MM.1S (cell line): ENCODE data around the gene ZBTB42.

ENCODE experiments used
- DNase-seq: peaks from one replicate; pipeline ENCODE4 v3.0.0-alpha.2; 2015
- H2AFZ ChIP-seq: fragments of 300-600 bp; sonication (generic); 2 replicates; pipeline ENCODE4 v1.6.0; 2016; ENCODE audit warnings: antibody characterized with exemption, low read length
- H3F3A ChIP-seq: fragments of 300-600 bp; sonication (generic); 2 replicates; pipeline ENCODE4 v1.6.1; 2016; ENCODE audit warnings: mild to moderate bottlenecking, antibody characterized with exemption, low read length, moderate library complexity, mixed read lengths; ENCODE audit not compliant: insufficient read depth
- H3K27ac ChIP-seq: fragments of 300-600 bp; sonication (generic); 2 replicates; pipeline ENCODE4 v1.5.1; 2016; ENCODE audit warnings: mild to moderate bottlenecking, low read length
- H3K27me3 ChIP-seq: fragments of 300-600 bp; sonication (generic); replicated peaks from 2 replicates; pipeline ENCODE4 v1.6.0; 2016; ENCODE audit warnings: low read length; ENCODE audit not compliant: insufficient read depth
- H3K36me3 ChIP-seq: fragments of 300-600 bp; sonication (generic); replicated peaks from 2 replicates; pipeline ENCODE4 v1.6.1; 2016; ENCODE audit warnings: mild to moderate bottlenecking, low read length, mixed read lengths; ENCODE audit not compliant: insufficient read depth
- H3K4me1 ChIP-seq: fragments of 300-600 bp; sonication (generic); 2 replicates; pipeline ENCODE4 v1.6.1; 2016; ENCODE audit warnings: low read length, mixed read lengths
- H3K4me2 ChIP-seq: fragments of 300-600 bp; sonication (generic); 2 replicates; pipeline ENCODE4 v1.6.0; 2016; ENCODE audit warnings: low read depth, low read length
- H3K4me3 ChIP-seq: fragments of 300-600 bp; sonication (generic); 2 replicates; pipeline ENCODE4 v1.5.1; 2016; ENCODE audit warnings: low read length, mixed read lengths
- H3K79me2 ChIP-seq: fragments of 300-600 bp; sonication (generic); 2 replicates; pipeline ENCODE4 v1.6.1; 2016; ENCODE audit warnings: mixed run types, low read length, mixed read lengths
- H3K9ac ChIP-seq: fragments of 300-600 bp; sonication (generic); 2 replicates; pipeline ENCODE4 v1.6.1; 2016; ENCODE audit warnings: low read length, mixed read lengths
- H3K9me2 ChIP-seq: fragments of 300-600 bp; sonication (generic); replicated peaks from 2 replicates; pipeline ENCODE4 v1.6.1; 2016; ENCODE audit warnings: mild to moderate bottlenecking, low read length, mixed read lengths; ENCODE audit not compliant: insufficient read depth
- H3K9me3 ChIP-seq: fragments of 300-600 bp; sonication (generic); replicated peaks from 2 replicates; pipeline ENCODE4 v1.6.1; 2016; ENCODE audit warnings: mild to moderate bottlenecking, low read length, mixed read lengths; ENCODE audit not compliant: insufficient read depth
- H4K20me1 ChIP-seq: fragments of 300-600 bp; sonication (generic); 2 replicates; pipeline ENCODE4 v1.6.1; 2016; ENCODE audit warnings: mild to moderate bottlenecking, low read length, moderate library complexity, mixed read lengths; ENCODE audit not compliant: insufficient read depth
- EZH2 ChIP-seq: fragments of 300-600 bp; sonication (generic); optimal IDR thresholded peaks from 2 replicates; pipeline ENCODE3; 2017; ENCODE audit warnings: low read depth, mild to moderate bottlenecking, antibody characterized with exemption, low read length, mixed read lengths
- EZH2phosphoT487 ChIP-seq: fragments of 300-600 bp; sonication (generic); IDR thresholded peaks from 2 replicates; pipeline ENCODE4 v1.6.1; 2018; ENCODE audit warnings: antibody characterized with exemption, low read length
- TF ChIP-seq, protein P1 (sequence below): fragments of 300-600 bp; sonication (generic); IDR thresholded peaks from 2 replicates; pipeline ENCODE4 v1.5.1; 2016; ENCODE audit warnings: antibody characterized with exemption, low read length, mixed read lengths

The ZBTB42 gene

DNA sequence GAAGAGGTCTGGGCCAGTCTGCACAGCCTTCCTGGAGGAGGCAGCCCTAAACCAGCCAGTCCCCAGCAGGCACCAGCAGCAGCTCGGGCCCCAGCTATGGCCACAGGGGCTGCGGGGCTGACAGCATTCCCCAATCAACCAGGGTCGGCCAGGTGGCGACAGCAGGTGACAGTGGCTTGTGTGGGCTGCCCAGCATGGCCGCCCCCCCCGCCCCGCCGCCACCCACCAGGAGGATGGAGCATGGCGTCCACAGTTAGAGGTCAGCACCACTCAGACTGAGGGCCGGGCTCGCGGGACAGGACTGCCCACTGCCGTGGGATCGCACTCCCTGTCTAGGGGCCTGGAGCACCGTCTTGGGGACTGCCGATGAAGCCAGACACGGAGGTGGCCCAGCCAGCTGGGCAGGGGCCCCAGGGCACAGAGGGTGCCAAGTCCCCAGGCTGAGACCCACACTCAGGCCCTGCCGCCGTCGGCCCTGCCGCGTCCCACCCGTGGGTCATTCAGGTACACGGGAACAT is 20.3 kb upstream of the ZBTB42 start:
- no peak overlapping the region for H3K9ac ChIP-seq
- TF ChIP-seq EZH2 (no peak), EZH2phosphoT487 (no peak)
- TF ChIP-seq, protein P1, sequence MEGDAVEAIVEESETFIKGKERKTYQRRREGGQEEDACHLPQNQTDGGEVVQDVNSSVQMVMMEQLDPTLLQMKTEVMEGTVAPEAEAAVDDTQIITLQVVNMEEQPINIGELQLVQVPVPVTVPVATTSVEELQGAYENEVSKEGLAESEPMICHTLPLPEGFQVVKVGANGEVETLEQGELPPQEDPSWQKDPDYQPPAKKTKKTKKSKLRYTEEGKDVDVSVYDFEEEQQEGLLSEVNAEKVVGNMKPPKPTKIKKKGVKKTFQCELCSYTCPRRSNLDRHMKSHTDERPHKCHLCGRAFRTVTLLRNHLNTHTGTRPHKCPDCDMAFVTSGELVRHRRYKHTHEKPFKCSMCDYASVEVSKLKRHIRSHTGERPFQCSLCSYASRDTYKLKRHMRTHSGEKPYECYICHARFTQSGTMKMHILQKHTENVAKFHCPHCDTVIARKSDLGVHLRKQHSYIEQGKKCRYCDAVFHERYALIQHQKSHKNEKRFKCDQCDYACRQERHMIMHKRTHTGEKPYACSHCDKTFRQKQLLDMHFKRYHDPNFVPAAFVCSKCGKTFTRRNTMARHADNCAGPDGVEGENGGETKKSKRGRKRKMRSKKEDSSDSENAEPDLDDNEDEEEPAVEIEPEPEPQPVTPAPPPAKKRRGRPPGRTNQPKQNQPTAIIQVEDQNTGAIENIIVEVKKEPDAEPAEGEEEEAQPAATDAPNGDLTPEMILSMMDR, result no peak
- H3K9me2 ChIP-seq, result no peaks in the 10 kb centered on the region
- no peak for DNase-seq
- H3K27ac ChIP-seq, result no peak overlapping the region
- H3K4me1 ChIP-seq, result no peaks in the 10 kb centered on the region
- H2AFZ ChIP-seq, result no peak overlapping the region
- no peaks in the 10 kb centered on the region for H3K27me3 ChIP-seq
- H3K36me3 ChIP-seq, result no peaks in the 10 kb centered on the region
- H3F3A ChIP-seq, result no peaks in the 10 kb centered on the region
- no peaks in the 10 kb centered on the region for H3K79me2 ChIP-seq
- no peak overlapping the region for H3K4me3 ChIP-seq
- H3K9me3 ChIP-seq, result no peaks in the 10 kb centered on the region
- H4K20me1 ChIP-seq, result no peaks in the 10 kb centered on the region
- H3K4me2 ChIP-seq, result no peak overlapping the region

DNA sequence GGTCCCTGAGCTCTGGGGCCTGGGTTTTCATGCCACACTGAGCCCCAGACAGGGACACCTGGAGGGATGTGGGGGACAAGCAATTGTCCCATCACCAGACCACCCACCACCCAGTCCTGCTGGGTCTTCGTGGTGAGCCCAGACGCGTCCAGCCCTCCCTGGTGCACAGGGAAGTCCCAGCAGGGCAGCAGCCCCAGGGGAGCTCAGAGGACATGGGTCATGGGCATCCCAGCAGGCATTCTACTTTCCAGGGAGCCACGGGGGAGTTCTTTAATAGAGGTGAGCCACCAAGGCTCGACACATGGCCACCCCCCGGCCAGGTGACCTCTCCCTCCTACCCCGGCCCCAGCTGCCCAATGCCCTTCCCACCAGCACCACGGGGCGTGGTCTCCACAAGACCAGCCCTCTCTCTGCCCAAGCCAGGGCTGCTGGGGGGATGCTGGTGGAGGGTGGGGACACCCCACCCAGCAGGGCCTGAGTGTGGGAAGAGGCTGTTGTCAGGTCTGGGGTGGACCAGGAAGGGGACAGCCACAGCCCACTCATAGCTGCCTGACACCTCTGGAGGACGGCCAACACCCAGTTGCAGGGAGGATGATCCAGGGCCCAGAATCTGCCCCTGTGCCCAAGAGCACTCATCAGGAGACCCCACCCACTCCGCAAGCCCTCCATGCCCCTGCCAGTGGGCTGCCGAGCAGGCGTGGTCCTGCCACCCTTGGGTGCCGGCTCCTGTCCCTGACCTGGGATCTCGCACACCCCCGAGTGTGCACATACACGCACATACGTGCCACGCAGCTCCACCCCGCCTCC is 19.4 kb upstream of the ZBTB42 start:
- Histone ChIP-seq H3K79me2 (no peaks in the 10 kb centered on the region), H3F3A (no peaks in the 10 kb centered on the region), H3K4me1 (no peaks in the 10 kb centered on the region), H3K9me2 (no peaks in the 10 kb centered on the region), H4K20me1 (no peaks in the 10 kb centered on the region), H2AFZ (no peak overlapping the region), H3K36me3 (no peaks in the 10 kb centered on the region), H3K27me3 (no peaks in the 10 kb centered on the region), H3K27ac (no peak overlapping the region), H3K4me2 (no peak overlapping the region), H3K4me3 (no peak overlapping the region), H3K9ac (no peak overlapping the region), H3K9me3 (no peaks in the 10 kb centered on the region)
- no peak for DNase-seq
- no peak for TF ChIP-seq EZH2phosphoT487
- TF ChIP-seq, protein P1, result no peak
- TF ChIP-seq EZH2, result no peak

GRCh38 chr14:104782086-104782807 is 18.7 kb upstream of the ZBTB42 start:
- H3K27ac ChIP-seq, result no peak overlapping the region
- no peaks in the 10 kb centered on the region for H3K36me3 ChIP-seq
- no peaks in the 10 kb centered on the region for H3K27me3 ChIP-seq
- no peak overlapping the region for H3K4me3 ChIP-seq
- DNase-seq, result no peak
- H3K9me3 ChIP-seq, result no peaks in the 10 kb centered on the region
- no peaks in the 10 kb centered on the region for H3F3A ChIP-seq
- no peaks in the 10 kb centered on the region for H3K79me2 ChIP-seq
- H3K4me2 ChIP-seq, result no peak overlapping the region
- H3K4me1 ChIP-seq, result no peaks in the 10 kb centered on the region
- H2AFZ ChIP-seq, result no peak overlapping the region
- H3K9me2 ChIP-seq, result no peaks in the 10 kb centered on the region
- no peak overlapping the region for H3K9ac ChIP-seq
- TF ChIP-seq EZH2phosphoT487 (no peak), EZH2 (no peak)
- TF ChIP-seq, protein P1, result no peak
- H4K20me1 ChIP-seq, result no peaks in the 10 kb centered on the region
